ENCODE measurements around the gene ANKS1B.

- TF ChIP-seq ZNF274 (IDR thresholded peaks at IDR 0.05; ENCODE audit: low read depth, low read length) (no peak), SUZ12 (IDR thresholded peaks at IDR 0.05; ENCODE audit: extremely low read depth, insufficient read depth, insufficient read length) (no peak)
Measured at GRCh38 chr12:99380701-99381100, 604.0 kb downstream of the ANKS1B start.
